K562 (cell line): ENCODE results near the gene PSAP. TPM values are rescaled to one million over a fixed set of nuclear protein-coding genes. Genes with fewer than 3 reads are reported as not detected.

Experiments used
- ATF1 ChIP-seq, 2 experiments: fragments of 450-650 bp in 1 of 2; IDR thresholded peaks; 2 replicates each; pipeline ENCODE4 v1.6.1; 2016; ENCODE audit warnings: missing compliant biosample characterization in 1 of 2, missing genetic modification characterization in 1 of 2
- BRF1 ChIP-seq: IDR thresholded peaks from 3 replicates; pipeline ENCODE4 v1.6.1; 2011; ENCODE audit warnings: borderline replicate concordance, mild to moderate bottlenecking; ENCODE audit not compliant: insufficient read length; ENCODE audit errors: extremely low read depth
- CBX5 ChIP-seq: IDR thresholded peaks from 2 replicates; pipeline ENCODE4 v1.6.1; 2014; ENCODE audit warnings: low read depth, borderline replicate concordance
- E2F3 ChIP-seq: fragments of 250-450 bp; sonication (Bioruptor Pico); IDR thresholded peaks from 2 replicates; pipeline ENCODE4 v1.4.0; 2020; ENCODE audit warnings: mild to moderate bottlenecking
- ELF4 ChIP-seq: fragments of 450-650 bp; formaldehyde crosslinking; IDR thresholded peaks from 2 replicates; pipeline ENCODE4 v1.4.0; 2022; ENCODE audit warnings: missing genetic modification characterization
- ETS2 ChIP-seq: IDR thresholded peaks from 2 replicates; pipeline ENCODE4 v1.6.1; 2016; ENCODE audit warnings: borderline replicate concordance, missing genetic modification characterization, mild to moderate bottlenecking, moderate library complexity, missing compliant biosample characterization; ENCODE audit not compliant: poor library complexity, severe bottlenecking
- FOXJ2 ChIP-seq: fragments of 200-800 bp; sonication (Bioruptor generic); IDR thresholded peaks from 2 replicates; pipeline ENCODE4 v1.6.1; 2016; ENCODE audit warnings: missing genetic modification characterization, missing compliant biosample characterization
- FOXM1 ChIP-seq, 2 experiments: fragments of 450-650 bp in 1 of 2; sonication (generic) in 1 of 2; formaldehyde crosslinking in 1 of 2; IDR thresholded peaks; 2 replicates each; pipeline versions ENCODE4 v1.6.1 to v1.9.0; 2017 to 2022; ENCODE audit warnings: low read depth in 2 of 2, mild to moderate bottlenecking in 2 of 2, missing genetic modification reagents in 1 of 2, moderate library complexity in 1 of 2
- HLTF ChIP-seq: fragments of 450-650 bp; IDR thresholded peaks from 2 replicates; pipeline ENCODE4 v1.6.1; 2016
- MAZ ChIP-seq, 2 experiments: fragments of 450-650 bp in 1 of 2; sonication (generic) in 1 of 2; formaldehyde crosslinking; IDR thresholded peaks in 1 of 2; conservative IDR thresholded peaks in 1 of 2; 2 replicates each; pipeline versions ENCODE4 v1.4.0 to v1.5.0; 2020; ENCODE audit warnings: mild to moderate bottlenecking in 1 of 2, missing genetic modification reagents in 1 of 2
- MYNN ChIP-seq, 2 experiments: sonication (generic); formaldehyde crosslinking in 1 of 2; IDR thresholded peaks; 2 replicates each; pipeline versions ENCODE4 v1.5.0 to v1.6.1; 2016 to 2020; ENCODE audit warnings: antibody characterized with exemption in 1 of 2, missing genetic modification reagents in 1 of 2
- NFXL1 ChIP-seq: fragments of 450-650 bp; formaldehyde crosslinking; IDR thresholded peaks from 2 replicates; pipeline ENCODE4 v1.4.0; 2021; ENCODE audit warnings: mild to moderate bottlenecking
- NRF1 ChIP-seq, 2 experiments: fragments of 450-650 bp; IDR thresholded peaks in 1 of 2; conservative IDR thresholded peaks in 1 of 2; 2 replicates each; pipeline ENCODE4 v1.6.1; 2014; ENCODE audit warnings: mild to moderate bottlenecking in 2 of 2
- PCBP2 ChIP-seq: fragments of 200-400 bp; formaldehyde crosslinking; IDR thresholded peaks from 2 replicates; pipeline ENCODE4 v1.6.1; 2018; ENCODE audit warnings: low read length, low read depth, mild to moderate bottlenecking, moderate library complexity; ENCODE audit not compliant: poor library complexity, severe bottlenecking
- RFX7 ChIP-seq: fragments of 250-450 bp; sonication (Bioruptor Pico); IDR thresholded peaks from 2 replicates; pipeline ENCODE4 v1.5.1; 2021; ENCODE audit warnings: mild to moderate bottlenecking
- SMARCA4 ChIP-seq: fragments of 450-650 bp; IDR thresholded peaks from 2 replicates; pipeline ENCODE4 v1.6.1; 2016
- ZBTB8A ChIP-seq: fragments of 450-650 bp; IDR thresholded peaks from 2 replicates; pipeline ENCODE4 v1.6.1; 2018; ENCODE audit warnings: mild to moderate bottlenecking, moderate library complexity; ENCODE audit not compliant: partially characterized antibody
- ZNF316 ChIP-seq: fragments of 450-650 bp; IDR thresholded peaks from 2 replicates; pipeline ENCODE4 v1.6.1; 2016
- ZNF507 ChIP-seq: conservative IDR thresholded peaks from 2 replicates; pipeline ENCODE4 v1.6.1; 2017; ENCODE audit warnings: missing genetic modification characterization, missing compliant biosample characterization
- ZNF77 ChIP-seq: fragments of 250-450 bp; sonication (Bioruptor Pico); IDR thresholded peaks from 2 replicates; pipeline ENCODE4 v1.5.0; 2020
- polyA plus RNA-seq, 8 experiments: library from polyadenylated mRNA; depleted of rRNA in 4 of 8; stranded (reverse) in 5 of 8; unstranded in 3 of 8; fragments of >200 nt; fragmentation: Nextera tagmentation in 2 of 8; fragmentation: Illumina TruSeq in 1 of 8; extraction: Ambion mirVana in 2 of 8; extraction: Trizol in 1 of 8; gene quantifications; 2 replicates each; pipeline versions ENCODE4 v1.2.1 to v1.2.3, GENCODE V29; 2011 to 2014; ENCODE audit warnings: inconsistent platforms in 1 of 8, missing spikeins in 1 of 8
- total RNA-seq, 7 experiments: library from RNA; depleted of rRNA in 6 of 7; stranded (reverse); fragments of >200 nt in 6 of 7; fragmentation: Illumina TruSeq in 2 of 7; extraction: Trizol in 2 of 7; gene quantifications; 2 replicates each; pipeline versions ENCODE4 v1.2.1 to v1.2.3, GENCODE V29; 2011 to 2021; ENCODE audit warnings: low replicate concordance in 1 of 7
- TF ChIP-seq, protein P1 (sequence below): fragments of 250-450 bp; sonication (Bioruptor Pico); IDR thresholded peaks from 2 replicates; pipeline ENCODE4 v1.8.0; 2022; ENCODE audit warnings: moderate library complexity, mild to moderate bottlenecking, inconsistent platforms
- TF ChIP-seq, protein P2 (sequence below): fragments of 250-450 bp; sonication (Bioruptor Pico); IDR thresholded peaks from 2 replicates; pipeline ENCODE4 v1.5.0; 2021
- TF ChIP-seq, protein P3 (sequence below): fragments of 450-650 bp; IDR thresholded peaks from 2 replicates; pipeline ENCODE4 v1.6.1; 2016; ENCODE audit warnings: low read depth, mild to moderate bottlenecking, moderate library complexity
- TF ChIP-seq, protein P4 (sequence below), 2 experiments: fragments of 450-650 bp in 1 of 2; sonication (generic) in 1 of 2; formaldehyde crosslinking; conservative IDR thresholded peaks; 2 replicates each; pipeline versions ENCODE4 v1.4.0 to v1.8.1; 2020 to 2022; ENCODE audit warnings: mild to moderate bottlenecking in 1 of 2, missing genetic modification reagents in 1 of 2
- TF ChIP-seq, protein P5 (sequence below): fragments of 450-650 bp; formaldehyde crosslinking; IDR thresholded peaks from 2 replicates; pipeline ENCODE4 v1.4.0; 2020; ENCODE audit warnings: mild to moderate bottlenecking, moderate library complexity

The PSAP gene
- total and polyA plus RNA-seq, 9 of the 15 experiments (the other 6 are each of a cell fraction or from before 2014, with no cell fraction given): 245 to 700 (median 429) TPM

DNA sequence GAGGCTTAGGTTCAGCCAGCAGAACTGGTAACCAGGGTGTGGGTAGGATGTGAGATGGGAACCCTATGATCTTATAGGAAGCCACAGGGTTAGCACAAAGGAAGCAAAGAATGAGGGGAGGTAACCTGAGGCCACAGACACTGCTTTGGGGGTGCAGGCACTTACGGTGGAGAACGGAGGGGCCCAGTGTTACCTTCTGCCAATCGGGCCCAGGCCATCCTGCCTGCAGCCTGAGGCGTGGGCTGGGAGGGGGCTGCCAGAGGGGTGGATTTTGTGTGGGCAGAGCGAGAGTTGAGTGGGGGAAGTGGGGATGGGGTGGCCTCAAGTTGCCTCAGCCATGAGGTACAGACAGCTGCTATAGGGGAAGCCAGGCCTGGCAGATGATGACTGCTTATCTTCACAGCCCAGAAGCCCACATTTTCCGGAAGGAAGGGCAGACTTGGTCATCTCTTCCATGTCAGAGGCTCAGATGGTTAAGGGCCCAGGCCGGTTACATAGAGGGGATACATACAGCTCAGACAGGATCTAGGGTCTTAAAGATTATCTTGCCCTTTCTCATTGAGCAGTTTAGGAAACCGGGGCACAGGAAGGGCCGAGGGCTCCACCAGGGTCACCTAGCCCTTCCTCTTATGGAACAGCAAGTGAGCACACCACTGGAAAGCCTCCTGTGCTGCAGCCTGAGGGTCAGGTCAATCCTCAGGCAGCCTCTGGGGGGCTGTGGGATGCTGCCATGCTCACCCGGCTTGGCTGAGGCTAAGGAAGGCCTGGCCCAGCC lies 53.3 kb downstream of the PSAP start (continued):
- TF ChIP-seq MYNN (IDR thresholded peaks at IDR 0.05) (peak; percentile 59; the same call in 1 of the 2 replicates), MYNN (CRISPR knock-in tag; IDR thresholded peaks at IDR 0.05) (no peak), NFXL1 (CRISPR knock-in tag) (no peak), ELF4 (CRISPR knock-in tag) (peak; percentile 89), ZNF77 (CRISPR knock-in tag) (no peak), ZNF507 (tag) (no peak), BRF1 (no peak), FOXJ2 (no peak), CBX5 (no peak), ZBTB8A (no peak), FOXM1 (IDR thresholded peaks at IDR 0.05; ENCODE audit: low read depth) (peak; percentile 78), FOXM1 (CRISPR knock-in tag; IDR thresholded peaks at IDR 0.05; ENCODE audit: low read depth) (no peak), MAZ (CRISPR knock-in tag; conservative IDR thresholded peaks at IDR 0.05 in 1 of 2, IDR thresholded peaks at IDR 0.05 in 1 of 2) (peak in 1 of 2 experiments; percentile 74; a peak in 2 of 4 replicates), SMARCA4 (peak; percentile 89), RFX7 (CRISPR knock-in tag) (no peak), HLTF (0 out of 2 replicates have a peak, but pooled peaks have one; percentile 29), ETS2 (tag) (no peak), E2F3 (no peak), NRF1 (conservative IDR thresholded peaks at IDR 0.05 in 1 of 2, IDR thresholded peaks at IDR 0.05 in 1 of 2) (no peak; a peak in 2 of 4 replicates), PCBP2 (no peak), ATF1 (CRISPR knock-in tag; IDR thresholded peaks at IDR 0.05) (no peak), ATF1 (tag; IDR thresholded peaks at IDR 0.05) (0 out of 2 replicates have a peak, but pooled peaks have one; percentile 20), ZNF316 (no peak)
- TF ChIP-seq, protein P1, sequence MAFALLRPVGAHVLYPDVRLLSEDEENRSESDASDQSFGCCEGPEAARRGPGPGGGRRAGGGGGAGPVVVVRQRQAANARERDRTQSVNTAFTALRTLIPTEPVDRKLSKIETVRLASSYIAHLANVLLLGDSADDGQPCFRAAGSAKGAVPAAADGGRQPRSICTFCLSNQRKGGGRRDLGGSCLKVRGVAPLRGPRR (CRISPR knock-in tag): no peak
- TF ChIP-seq, protein P2, sequence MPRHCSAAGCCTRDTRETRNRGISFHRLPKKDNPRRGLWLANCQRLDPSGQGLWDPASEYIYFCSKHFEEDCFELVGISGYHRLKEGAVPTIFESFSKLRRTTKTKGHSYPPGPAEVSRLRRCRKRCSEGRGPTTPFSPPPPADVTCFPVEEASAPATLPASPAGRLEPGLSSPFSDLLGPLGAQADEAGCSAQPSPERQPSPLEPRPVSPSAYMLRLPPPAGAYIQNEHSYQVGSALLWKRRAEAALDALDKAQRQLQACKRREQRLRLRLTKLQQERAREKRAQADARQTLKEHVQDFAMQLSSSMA (CRISPR knock-in tag): no peak
- TF ChIP-seq, protein P3, sequence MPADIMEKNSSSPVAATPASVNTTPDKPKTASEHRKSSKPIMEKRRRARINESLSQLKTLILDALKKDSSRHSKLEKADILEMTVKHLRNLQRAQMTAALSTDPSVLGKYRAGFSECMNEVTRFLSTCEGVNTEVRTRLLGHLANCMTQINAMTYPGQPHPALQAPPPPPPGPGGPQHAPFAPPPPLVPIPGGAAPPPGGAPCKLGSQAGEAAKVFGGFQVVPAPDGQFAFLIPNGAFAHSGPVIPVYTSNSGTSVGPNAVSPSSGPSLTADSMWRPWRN: no peak
- TF ChIP-seq, protein P4, sequence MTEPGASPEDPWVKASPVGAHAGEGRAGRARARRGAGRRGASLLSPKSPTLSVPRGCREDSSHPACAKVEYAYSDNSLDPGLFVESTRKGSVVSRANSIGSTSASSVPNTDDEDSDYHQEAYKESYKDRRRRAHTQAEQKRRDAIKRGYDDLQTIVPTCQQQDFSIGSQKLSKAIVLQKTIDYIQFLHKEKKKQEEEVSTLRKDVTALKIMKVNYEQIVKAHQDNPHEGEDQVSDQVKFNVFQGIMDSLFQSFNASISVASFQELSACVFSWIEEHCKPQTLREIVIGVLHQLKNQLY (CRISPR knock-in tag; conservative IDR thresholded peaks at IDR 0.05): no peak
- TF ChIP-seq, protein P5, sequence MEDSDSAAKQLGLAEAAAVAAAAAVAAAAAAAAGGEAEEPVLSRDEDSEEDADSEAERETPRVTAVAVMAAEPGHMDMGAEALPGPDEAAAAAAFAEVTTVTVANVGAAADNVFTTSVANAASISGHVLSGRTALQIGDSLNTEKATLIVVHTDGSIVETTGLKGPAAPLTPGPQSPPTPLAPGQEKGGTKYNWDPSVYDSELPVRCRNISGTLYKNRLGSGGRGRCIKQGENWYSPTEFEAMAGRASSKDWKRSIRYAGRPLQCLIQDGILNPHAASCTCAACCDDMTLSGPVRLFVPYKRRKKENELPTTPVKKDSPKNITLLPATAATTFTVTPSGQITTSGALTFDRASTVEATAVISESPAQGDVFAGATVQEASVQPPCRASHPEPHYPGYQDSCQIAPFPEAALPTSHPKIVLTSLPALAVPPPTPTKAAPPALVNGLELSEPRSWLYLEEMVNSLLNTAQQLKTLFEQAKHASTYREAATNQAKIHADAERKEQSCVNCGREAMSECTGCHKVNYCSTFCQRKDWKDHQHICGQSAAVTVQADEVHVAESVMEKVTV (CRISPR knock-in tag): no peak
